Measurements from ENCODE around the gene FILIP1. TPM values are rescaled to one million over a fixed set of nuclear protein-coding genes. Genes with fewer than 3 reads are reported as not detected.

FILIP1 gene
- total and polyA plus RNA-seq, 9 donors: 20.3 to 49.0 (median 42.4) TPM

GRCh38 chr6:75484535-75484934, 9.1 kb downstream of the FILIP1 start:
- no peak for DNase-seq
- Histone ChIP-seq H3K4me1 (ENCODE audit: control insufficient read depth, insufficient read depth, low read length) (peaks cover 34% of the 10 kb centered on the region), H3K27me3 (ENCODE audit: control insufficient read depth, insufficient read depth, low read length) (no peaks in the 10 kb centered on the region), H3K36me3 (ENCODE audit: control insufficient read depth, insufficient read depth, low read length) (no peaks in the 10 kb centered on the region), H3K4me3 (ENCODE audit: low read length) (no peak overlapping the region), H3K27ac (ENCODE audit: low read length) (no peak overlapping the region), H3K9me3 (replicated peaks; ENCODE audit: control insufficient read depth, low read depth, low read length) (no peaks in the 10 kb centered on the region)

GRCh38 chr6:75483136-75483952, 10.3 kb downstream of the FILIP1 start:
- Histone ChIP-seq H3K9me3 (replicated peaks; ENCODE audit: control insufficient read depth, low read depth, low read length) (no peaks in the 10 kb centered on the region), H3K27me3 (ENCODE audit: control insufficient read depth, insufficient read depth, low read length) (no peaks in the 10 kb centered on the region), H3K4me3 (ENCODE audit: low read length) (no peak overlapping the region), H3K4me1 (ENCODE audit: control insufficient read depth, insufficient read depth, low read length) (peaks cover 34% of the 10 kb centered on the region), H3K27ac (ENCODE audit: low read length) (peak overlapping the region; percentile 57), H3K36me3 (ENCODE audit: control insufficient read depth, insufficient read depth, low read length) (no peaks in the 10 kb centered on the region)
- DNase-seq: peak; percentile 71
- no CpG with 5 or more reads among the region's 3 CpGs for WGBS (ENCODE audit: insufficient coverage)

GRCh38 chr6:75481936-75482593, 11.5 kb downstream of the FILIP1 start:
- H3K27ac ChIP-seq (ENCODE audit: low read length): peak overlapping the region; percentile 80
- peaks cover 29% of the 10 kb centered on the region for H3K4me1 ChIP-seq (ENCODE audit: control insufficient read depth, insufficient read depth, low read length)
- no peaks in the 10 kb centered on the region for H3K36me3 ChIP-seq (ENCODE audit: control insufficient read depth, insufficient read depth, low read length)
- no peak overlapping the region for H3K4me3 ChIP-seq (ENCODE audit: low read length)
- no peaks in the 10 kb centered on the region for H3K27me3 ChIP-seq (ENCODE audit: control insufficient read depth, insufficient read depth, low read length)
- DNase-seq: peak; percentile 92
- WGBS (ENCODE audit: insufficient coverage): no CpG with 5 or more reads among the region's 4 CpGs
- no peaks in the 10 kb centered on the region for H3K9me3 ChIP-seq (replicated peaks; ENCODE audit: control insufficient read depth, low read depth, low read length)

GRCh38 chr6:75481394-75481793, 12.2 kb downstream of the FILIP1 start:
- H3K4me3 ChIP-seq (ENCODE audit: low read length): no peak overlapping the region
- no peaks in the 10 kb centered on the region for H3K27me3 ChIP-seq (ENCODE audit: control insufficient read depth, insufficient read depth, low read length)
- DNase-seq: no peak
- H3K27ac ChIP-seq (ENCODE audit: low read length): peak overlapping the region; percentile 80
- H3K4me1 ChIP-seq (ENCODE audit: control insufficient read depth, insufficient read depth, low read length): peaks cover 25% of the 10 kb centered on the region
- 40% methylated on average over 1 of the region's 1 CpG for WGBS (ENCODE audit: insufficient coverage)
- H3K9me3 ChIP-seq (replicated peaks; ENCODE audit: control insufficient read depth, low read depth, low read length): no peaks in the 10 kb centered on the region
- H3K36me3 ChIP-seq (ENCODE audit: control insufficient read depth, insufficient read depth, low read length): no peaks in the 10 kb centered on the region

GRCh38 chr6:75480425-75480824, 13.2 kb downstream of the FILIP1 start:
- WGBS (ENCODE audit: insufficient coverage): no CpG with 5 or more reads among the region's 1 CpG

GRCh38 chr6:75479712-75480111, 13.9 kb downstream of the FILIP1 start:
- H3K36me3 ChIP-seq (ENCODE audit: control insufficient read depth, insufficient read depth, low read length): no peaks in the 10 kb centered on the region
- no peaks in the 10 kb centered on the region for H3K9me3 ChIP-seq (replicated peaks; ENCODE audit: control insufficient read depth, low read depth, low read length)
- no peaks in the 10 kb centered on the region for H3K27me3 ChIP-seq (ENCODE audit: control insufficient read depth, insufficient read depth, low read length)
- no peak overlapping the region for H3K4me3 ChIP-seq (ENCODE audit: low read length)
- WGBS (ENCODE audit: insufficient coverage): 93% methylated on average over 3 of the region's 6 CpGs
- peaks cover 25% of the 10 kb centered on the region for H3K4me1 ChIP-seq (ENCODE audit: control insufficient read depth, insufficient read depth, low read length)
- no peak for DNase-seq
- no peak overlapping the region for H3K27ac ChIP-seq (ENCODE audit: low read length)

More at GRCh38 chr6:75480425-75480824, 13.2 kb downstream of the FILIP1 start:
- H3K9me3 ChIP-seq (replicated peaks; ENCODE audit: control insufficient read depth, low read depth, low read length): no peaks in the 10 kb centered on the region
- H3K27me3 ChIP-seq (ENCODE audit: control insufficient read depth, insufficient read depth, low read length): no peaks in the 10 kb centered on the region
- H3K27ac ChIP-seq (ENCODE audit: low read length): peak overlapping the region; percentile 80
- H3K36me3 ChIP-seq (ENCODE audit: control insufficient read depth, insufficient read depth, low read length): no peaks in the 10 kb centered on the region
- no peak overlapping the region for H3K4me3 ChIP-seq (ENCODE audit: low read length)
- peak; percentile 73 for DNase-seq
- H3K4me1 ChIP-seq (ENCODE audit: control insufficient read depth, insufficient read depth, low read length): peaks cover 25% of the 10 kb centered on the region

- Histone ChIP-seq H3K27ac (ENCODE audit: low read length) (peak overlapping the region; percentile 13), H3K4me1 (ENCODE audit: control insufficient read depth, insufficient read depth, low read length) (peaks cover 20% of the 10 kb centered on the region), H3K36me3 (ENCODE audit: control insufficient read depth, insufficient read depth, low read length) (no peaks in the 10 kb centered on the region), H3K9me3 (replicated peaks; ENCODE audit: control insufficient read depth, low read depth, low read length) (no peaks in the 10 kb centered on the region), H3K4me3 (ENCODE audit: low read length) (no peak overlapping the region), H3K27me3 (ENCODE audit: control insufficient read depth, insufficient read depth, low read length) (no peaks in the 10 kb centered on the region)
- no peak for DNase-seq
Measured at GRCh38 chr6:75478929-75479328, 14.7 kb downstream of the FILIP1 start.

GRCh38 chr6:75472885-75473284, 20.7 kb downstream of the FILIP1 start:
- no peaks in the 10 kb centered on the region for H3K4me1 ChIP-seq (ENCODE audit: control insufficient read depth, insufficient read depth, low read length)
- no peaks in the 10 kb centered on the region for H3K9me3 ChIP-seq (replicated peaks; ENCODE audit: control insufficient read depth, low read depth, low read length)
- no peaks in the 10 kb centered on the region for H3K36me3 ChIP-seq (ENCODE audit: control insufficient read depth, insufficient read depth, low read length)
- no peak overlapping the region for H3K4me3 ChIP-seq (ENCODE audit: low read length)
- H3K27me3 ChIP-seq (ENCODE audit: control insufficient read depth, insufficient read depth, low read length): no peaks in the 10 kb centered on the region
- H3K27ac ChIP-seq (ENCODE audit: low read length): no peak overlapping the region
- no peak for DNase-seq
- WGBS (ENCODE audit: insufficient coverage): no CpG with 5 or more reads among the region's 1 CpG

- no peaks in the 10 kb centered on the region for H3K4me1 ChIP-seq (ENCODE audit: control insufficient read depth, insufficient read depth, low read length)
- H3K27me3 ChIP-seq (ENCODE audit: control insufficient read depth, insufficient read depth, low read length): no peaks in the 10 kb centered on the region
- no peaks in the 10 kb centered on the region for H3K9me3 ChIP-seq (replicated peaks; ENCODE audit: control insufficient read depth, low read depth, low read length)
- no peaks in the 10 kb centered on the region for H3K36me3 ChIP-seq (ENCODE audit: control insufficient read depth, insufficient read depth, low read length)
- 33% methylated on average over 1 of the region's 3 CpGs for WGBS (ENCODE audit: insufficient coverage)
- H3K27ac ChIP-seq (ENCODE audit: low read length): no peak overlapping the region
- no peak overlapping the region for H3K4me3 ChIP-seq (ENCODE audit: low read length)
- DNase-seq: no peak
Measured at GRCh38 chr6:75467966-75468365, 25.6 kb downstream of the FILIP1 start.

GRCh38 chr6:75467284-75467683, 26.3 kb downstream of the FILIP1 start:
- Histone ChIP-seq H3K27ac (ENCODE audit: low read length) (no peak overlapping the region), H3K4me3 (ENCODE audit: low read length) (no peak overlapping the region), H3K4me1 (ENCODE audit: control insufficient read depth, insufficient read depth, low read length) (no peaks in the 10 kb centered on the region), H3K36me3 (ENCODE audit: control insufficient read depth, insufficient read depth, low read length) (no peaks in the 10 kb centered on the region), H3K27me3 (ENCODE audit: control insufficient read depth, insufficient read depth, low read length) (no peaks in the 10 kb centered on the region), H3K9me3 (replicated peaks; ENCODE audit: control insufficient read depth, low read depth, low read length) (no peaks in the 10 kb centered on the region)
- no peak for DNase-seq
- WGBS (ENCODE audit: insufficient coverage): no CpG with 5 or more reads among the region's 4 CpGs

Measured in muscle of leg (tissue), 11 donors.